Measurements from ENCODE around the gene RNPS1.

Gene RNPS1

DNA sequence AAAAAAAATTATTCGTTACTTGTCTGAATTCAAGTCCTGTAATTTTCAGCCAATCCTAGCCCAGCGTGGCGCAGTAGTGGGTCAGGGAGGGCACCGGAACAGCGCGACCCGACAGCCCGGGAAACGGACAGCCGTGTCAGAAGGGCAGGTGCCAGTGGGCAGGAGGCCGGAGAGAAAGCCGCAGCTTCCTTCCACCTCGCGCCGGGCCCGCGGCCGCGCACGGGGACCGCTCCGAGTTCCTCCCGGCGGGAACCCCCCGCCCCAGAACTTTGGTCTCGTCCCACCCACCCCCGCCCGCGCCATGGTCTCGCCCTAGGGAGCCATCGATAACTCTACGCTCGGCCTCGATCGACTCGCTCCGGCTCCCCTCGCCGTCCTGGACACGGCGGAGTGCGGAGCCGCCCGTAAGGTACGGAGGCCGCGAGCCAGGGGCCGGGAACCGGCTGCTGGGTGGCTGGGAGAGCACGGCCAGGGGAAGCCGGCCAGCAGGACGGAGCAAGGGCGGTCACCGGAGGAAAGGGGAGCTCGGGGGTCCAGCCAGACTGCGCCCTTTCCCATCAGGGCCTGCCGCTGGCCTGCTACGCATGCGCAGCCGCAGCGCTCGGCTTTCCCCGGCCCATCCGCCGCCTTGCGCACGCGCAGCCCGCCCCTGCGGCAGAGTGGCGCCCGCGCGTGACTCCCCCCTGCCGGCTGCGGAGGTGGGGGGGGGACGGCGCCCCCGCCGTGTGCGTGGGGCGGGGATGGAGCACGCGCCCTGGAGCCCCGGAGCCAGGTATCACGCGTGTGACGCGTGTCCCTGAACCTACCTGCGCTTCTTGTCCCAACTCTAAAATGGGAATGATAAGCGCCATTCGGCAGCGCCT is 62.6 kb downstream of the RNPS1 start, which contains the start of gene MLST8:
Gene MLST8 (plus strand): TSS at position 351 of the 863 bp plus-strand sequence. CDS start 632 bp downstream, outside the sequence.
- H3K36me3 ChIP-seq, result peaks cover 36% of the 10 kb centered on the region
- H3K4me3 ChIP-seq (ENCODE audit: low read depth, low read length), result peak within 1 kb of the TSS; percentile 80
- no peaks in the 10 kb centered on the region for H3K27me3 ChIP-seq
- peak; percentile 90 for DNase-seq
- H3K4me1 ChIP-seq, result peaks cover 9% of the 10 kb centered on the region
- peak; percentile 20; the same call in 1 of the 2 replicates for TF ChIP-seq CTCF (IDR thresholded peaks at IDR 0.05; ENCODE audit: low read depth, low read length)
- no peaks in the 10 kb centered on the region for H3K9me3 ChIP-seq

DNA sequence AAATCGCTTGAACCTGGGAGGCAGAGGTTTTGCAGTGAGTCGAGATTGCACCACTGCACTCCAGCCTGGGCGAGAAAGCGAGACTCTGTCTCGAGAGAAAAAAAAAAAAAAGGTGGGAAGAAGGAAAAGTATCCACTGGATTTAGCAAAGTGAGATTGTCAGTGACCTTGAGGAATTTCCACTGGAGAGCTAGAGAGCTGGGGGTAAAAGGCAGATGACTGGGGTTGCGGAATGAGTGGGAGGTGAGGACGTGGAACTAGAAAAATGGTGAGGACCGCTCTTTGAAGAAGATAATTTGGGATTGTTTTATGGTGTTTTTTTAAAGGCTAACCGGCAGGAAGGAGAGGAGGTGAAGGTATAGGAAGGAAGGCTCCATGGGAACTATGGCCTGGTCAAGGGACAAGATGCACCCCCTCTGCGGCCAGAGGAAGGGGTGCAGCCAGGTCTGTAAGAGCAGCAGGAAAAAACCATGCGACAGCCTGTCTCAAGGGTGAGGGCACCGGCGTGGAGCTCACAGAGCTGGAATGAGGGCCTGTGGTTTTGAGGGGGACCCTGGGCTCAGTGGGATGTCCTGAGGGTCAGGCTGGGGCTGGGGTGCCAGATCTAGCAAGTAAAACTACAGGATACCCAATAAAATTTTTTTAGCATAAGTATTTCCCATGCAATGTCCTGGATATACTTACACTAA is 63.4 kb downstream of the RNPS1 start:
- TF ChIP-seq CTCF (IDR thresholded peaks at IDR 0.05; ENCODE audit: low read depth, low read length), result no peak
- Histone ChIP-seq H3K9me3 (no peaks in the 10 kb centered on the region), H3K4me1 (peaks cover 9% of the 10 kb centered on the region), H3K27me3 (no peaks in the 10 kb centered on the region), H3K4me3 (ENCODE audit: low read depth, low read length) (peak overlapping the region; percentile 80), H3K36me3 (peaks cover 29% of the 10 kb centered on the region)
- no peak for DNase-seq
